LNCAP (cell line): ENCODE data around the gene GMDS.

ENCODE experiments used
- CTCF ChIP-seq: fragments of 450-650 bp; IDR thresholded peaks from 2 replicates; pipeline ENCODE4 v1.5.1; 2017; ENCODE audit warnings: mild to moderate bottlenecking

The GMDS gene

DNA sequence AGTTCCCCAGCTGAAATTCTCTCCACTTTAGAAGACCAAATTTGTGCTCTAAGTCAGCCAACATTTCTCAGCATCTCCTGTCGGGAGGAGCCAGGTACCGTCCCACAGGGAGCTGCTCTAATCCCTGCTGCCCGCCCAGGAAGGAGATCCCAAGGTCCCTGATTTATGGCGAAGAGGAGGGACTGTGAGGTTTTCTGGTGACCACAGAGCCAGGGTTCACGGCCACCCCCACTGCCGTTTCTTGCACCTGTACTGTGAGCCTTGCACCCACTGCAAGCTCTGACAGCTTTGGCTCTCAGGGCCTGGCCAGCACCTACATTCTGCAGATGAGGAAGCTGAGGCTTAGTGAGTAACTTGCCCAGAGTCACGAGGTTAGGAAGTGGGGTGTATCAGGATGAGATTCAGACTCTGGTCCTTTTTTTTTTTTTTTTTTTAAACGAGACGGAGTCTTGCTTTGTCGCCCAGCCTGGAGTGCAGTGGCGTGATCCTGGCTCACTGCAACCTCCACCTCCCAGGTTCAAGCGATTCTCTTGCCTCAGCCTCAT lies 600.8 kb downstream of the GMDS start:
- no peak for TF ChIP-seq CTCF

DNA sequence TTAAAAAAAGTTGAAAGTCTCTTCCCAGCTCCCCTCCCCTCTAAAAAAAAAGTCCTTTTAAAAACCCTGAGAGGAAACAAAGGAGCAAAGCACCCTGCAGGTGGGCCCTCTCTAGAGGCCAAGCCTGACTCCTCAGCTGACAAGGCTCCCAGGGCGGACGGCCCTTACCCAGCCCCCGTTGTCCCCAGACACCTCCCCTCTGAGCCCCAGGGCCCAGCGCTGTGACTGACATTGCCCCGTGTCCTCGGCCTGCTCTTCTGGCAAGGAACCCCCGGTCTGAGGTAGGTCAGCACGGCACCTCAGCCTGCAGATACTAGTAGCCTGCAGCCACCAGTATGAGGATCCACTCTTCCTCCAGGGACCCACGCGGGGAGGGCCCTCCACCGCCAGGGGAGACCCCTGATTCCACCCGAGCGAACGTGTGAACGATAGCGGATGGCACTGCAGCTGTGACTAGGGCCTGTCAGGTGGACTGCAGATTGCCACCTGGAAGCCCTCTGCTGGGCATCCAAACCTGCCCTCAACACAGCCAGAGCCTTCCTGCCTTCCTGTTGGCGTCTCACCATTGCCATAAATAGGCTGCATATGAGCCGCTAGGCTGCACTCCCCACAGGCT lies 601.5 kb downstream of the GMDS start:
- no peak for TF ChIP-seq CTCF

GRCh38 chr6:1643111-1643510 lies 602.3 kb downstream of the GMDS start:
- TF ChIP-seq CTCF, result no peak

GRCh38 chr6:1641343-1641885 lies 604.0 kb downstream of the GMDS start:
- TF ChIP-seq CTCF, result no peak

DNA sequence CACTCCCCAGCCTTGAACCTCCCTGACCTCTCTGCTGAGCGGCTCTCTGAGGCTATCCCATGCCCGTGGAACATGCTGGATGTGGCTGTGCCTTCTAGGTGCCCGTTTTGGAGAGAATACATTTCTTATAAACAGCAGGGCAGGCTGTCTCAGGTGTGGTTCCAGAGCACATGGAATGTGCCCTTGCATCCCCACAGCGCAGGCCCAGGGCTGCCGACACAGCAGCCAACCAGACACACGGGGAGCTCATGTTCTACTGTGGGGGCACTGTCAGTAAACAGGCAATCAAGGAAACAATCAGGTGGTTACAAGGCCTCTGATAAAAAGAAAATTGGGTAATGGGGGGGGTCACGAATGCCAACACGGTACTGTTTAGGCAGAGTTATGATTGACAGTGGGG lies 604.9 kb downstream of the GMDS start:
- TF ChIP-seq CTCF, result no peak

DNA sequence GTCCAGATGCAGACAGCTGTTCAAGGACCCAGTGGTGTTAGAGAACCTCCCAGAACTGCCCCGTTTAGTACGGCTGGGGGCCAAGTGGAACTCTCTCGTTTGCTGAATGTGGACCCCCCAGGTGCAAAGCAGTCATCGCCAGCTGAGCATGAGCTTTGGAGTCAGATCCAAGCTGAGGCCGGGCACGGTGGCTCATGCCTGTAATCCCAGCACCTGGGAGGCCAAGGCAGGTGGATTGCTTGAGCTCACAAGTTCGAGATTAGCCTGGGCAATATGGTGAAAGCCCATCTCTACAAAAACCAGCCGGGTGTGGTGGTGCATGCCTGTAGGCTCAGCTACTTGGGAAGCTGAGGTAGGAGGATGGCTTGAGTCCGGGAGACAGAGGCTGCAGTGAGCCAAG lies 606.0 kb downstream of the GMDS start:
- no peak for TF ChIP-seq CTCF

- TF ChIP-seq CTCF, result no peak
Observed at GRCh38 chr6:1636971-1637871, 608.2 kb downstream of the GMDS start.
